HG02885 (cell line): ENCODE measurements around the gene SBF2.

Experiments used
- ATAC-seq: cut with Tn5 transposase; IDR thresholded peaks from one replicate; pipeline ENCODE4 v1.9.1; 2021; ENCODE audit warnings: mild to moderate bottlenecking; ENCODE audit not compliant: unreplicated experiment, poor library complexity

Gene SBF2

DNA sequence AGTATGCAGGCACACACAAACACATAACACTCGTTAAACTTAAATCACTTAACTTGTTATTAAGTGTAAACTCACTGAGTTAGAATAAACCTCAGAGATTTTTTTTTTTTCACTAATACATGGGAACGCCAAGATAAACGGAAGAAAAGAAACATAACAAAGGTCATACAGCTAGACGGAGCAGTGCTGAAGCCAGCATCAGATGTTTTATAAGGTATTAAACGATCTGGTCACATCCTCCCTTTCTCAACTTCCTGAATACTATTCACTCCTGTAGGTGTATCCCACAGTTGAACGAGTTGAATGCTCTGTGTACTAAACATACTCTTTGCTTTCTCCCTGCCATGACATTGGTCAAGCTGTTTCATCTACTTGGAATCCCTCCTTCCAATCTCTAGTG, 418.2 kb downstream of the SBF2 start:
- ATAC-seq: no peak

DNA sequence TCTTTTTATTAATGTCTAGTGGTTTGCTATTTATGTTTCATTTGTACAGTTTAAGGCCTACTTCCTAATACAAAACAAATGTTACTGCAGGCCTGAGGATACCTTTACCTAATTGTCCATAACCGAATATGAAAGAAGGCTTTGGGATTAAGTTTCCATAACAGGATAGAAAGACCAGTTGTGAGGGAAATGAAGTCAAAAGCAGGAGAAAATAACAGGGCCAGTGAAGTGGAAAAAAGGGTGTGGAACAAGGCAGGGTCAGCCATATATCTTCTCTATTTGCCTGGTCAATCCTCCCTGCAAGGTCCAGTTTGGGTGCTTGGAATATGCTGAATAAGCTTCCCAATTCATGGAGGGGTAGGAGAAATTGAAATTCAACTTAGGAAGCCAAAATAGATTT, 418.6 kb downstream of the SBF2 start:
- ATAC-seq: no peak

DNA sequence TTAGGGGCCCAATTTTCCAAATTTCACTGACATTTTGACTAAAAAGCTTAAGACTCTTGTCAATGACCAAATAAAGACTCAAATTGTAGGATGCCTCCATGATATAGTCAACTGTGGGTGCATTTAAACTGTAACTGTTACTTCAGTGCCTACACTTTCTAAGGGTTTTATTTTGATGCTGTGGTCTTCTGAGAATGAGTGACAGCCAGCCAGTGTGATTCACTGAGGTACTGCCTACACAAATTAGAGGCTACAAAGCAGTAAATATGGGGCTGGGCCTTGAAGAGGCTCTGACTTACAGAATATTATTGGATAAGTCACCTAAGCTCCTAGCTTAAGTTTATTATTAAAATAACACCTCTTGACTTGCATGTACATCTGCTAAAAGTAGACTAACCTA, 419.6 kb downstream of the SBF2 start:
- no peak for ATAC-seq

- ATAC-seq: no peak
Measured at GRCh38 chr11:9868641-9869040, 425.4 kb downstream of the SBF2 start.

DNA sequence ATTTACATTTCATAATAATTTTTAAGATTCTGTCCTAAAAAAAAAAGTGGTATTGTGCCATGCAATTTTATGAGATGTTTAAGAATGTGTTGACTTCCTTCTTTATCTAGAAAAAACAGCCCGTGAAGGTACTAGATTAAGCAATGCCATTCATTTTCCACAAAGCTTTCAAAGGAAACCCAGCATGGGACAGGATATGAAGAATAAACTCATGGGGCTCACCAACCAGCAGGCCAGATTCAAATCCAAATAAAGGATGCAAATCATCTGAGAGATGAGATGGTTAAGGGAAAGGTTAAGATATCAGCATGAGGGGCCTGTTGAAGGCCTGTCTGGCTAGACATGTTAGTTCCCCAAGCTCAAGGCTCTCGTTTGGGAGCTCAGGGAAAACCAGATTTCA, 431.0 kb downstream of the SBF2 start:
- ATAC-seq: no peak

GRCh38 chr11:9861860-9862725, 431.9 kb downstream of the SBF2 start:
- ATAC-seq: peak; percentile 93

- ATAC-seq: no peak
Measured at GRCh38 chr11:9859554-9860305, 434.3 kb downstream of the SBF2 start.

DNA sequence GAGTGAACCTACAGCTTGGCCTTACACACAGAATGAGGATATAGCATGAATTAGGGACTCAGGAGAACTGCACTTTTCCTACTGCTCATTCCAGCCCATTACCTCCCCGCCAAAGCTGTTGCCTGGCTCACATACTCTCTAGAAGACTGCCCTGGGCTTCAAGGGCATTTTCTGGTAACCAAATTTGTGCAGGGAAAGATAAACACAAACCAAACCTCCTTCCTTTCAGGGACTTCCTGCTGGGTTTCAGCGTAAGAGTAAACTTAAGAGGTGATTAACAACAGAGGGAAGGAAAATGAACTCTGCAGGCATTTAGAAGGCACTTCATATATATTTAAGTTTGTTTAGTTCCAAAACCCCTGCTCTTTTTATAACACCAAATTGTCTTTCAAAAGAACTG, 435.2 kb downstream of the SBF2 start:
- ATAC-seq: no peak

DNA sequence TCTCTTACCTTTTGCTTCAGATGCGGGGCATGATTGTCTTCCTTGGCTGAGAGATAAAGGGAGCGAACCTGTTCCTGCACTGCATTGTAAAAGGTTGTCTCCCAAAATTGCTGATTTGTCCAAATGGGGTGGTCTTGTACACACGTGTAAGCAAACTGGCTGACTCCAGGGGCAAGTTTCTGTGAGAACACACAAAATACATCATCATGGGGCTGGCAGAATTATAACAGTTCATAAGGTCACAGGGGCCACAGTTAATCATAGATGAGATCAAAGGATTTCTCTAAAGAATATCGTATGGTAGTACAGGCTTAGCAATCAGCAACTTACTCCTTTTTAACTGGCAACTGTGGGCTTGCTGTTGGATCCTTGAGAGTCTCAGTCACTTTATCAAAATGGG, 435.8 kb downstream of the SBF2 start:
- ATAC-seq: no peak

DNA sequence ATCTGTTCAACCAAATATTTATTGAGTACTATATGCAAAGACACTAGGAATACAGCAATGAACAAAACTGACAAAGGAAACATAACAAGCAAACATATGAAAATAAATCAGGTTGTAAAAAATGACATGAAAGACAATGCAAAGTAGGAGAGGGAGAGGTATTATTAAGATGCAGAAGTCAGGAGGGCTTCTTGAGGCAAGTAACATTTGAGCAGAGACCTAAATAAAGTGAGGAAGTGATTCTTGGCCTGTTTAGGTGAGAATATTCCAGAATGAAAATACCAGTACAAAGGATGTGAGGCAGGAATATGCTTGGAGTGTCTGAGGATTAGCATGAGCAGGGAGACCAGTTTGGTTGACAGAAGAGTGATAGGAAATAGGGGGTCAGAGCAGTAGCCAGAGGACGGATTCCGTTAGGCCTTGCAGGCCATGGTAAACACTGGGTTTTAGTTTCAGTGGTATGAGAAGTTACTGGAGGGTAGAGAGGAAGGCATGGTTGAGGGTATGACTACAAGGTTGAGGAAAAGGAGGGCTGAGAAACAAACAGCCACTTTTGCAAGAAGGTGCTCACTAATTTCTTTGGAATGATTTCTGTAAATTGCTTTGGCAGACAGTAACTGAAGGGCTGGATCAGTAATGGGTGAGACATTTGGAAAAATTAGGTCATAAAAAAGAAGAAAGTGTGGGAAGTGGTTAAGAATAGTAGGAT, 438.3 kb downstream of the SBF2 start:
- no peak for ATAC-seq

- ATAC-seq: no peak
Measured at GRCh38 chr11:9853929-9854552, 440.0 kb downstream of the SBF2 start.

DNA sequence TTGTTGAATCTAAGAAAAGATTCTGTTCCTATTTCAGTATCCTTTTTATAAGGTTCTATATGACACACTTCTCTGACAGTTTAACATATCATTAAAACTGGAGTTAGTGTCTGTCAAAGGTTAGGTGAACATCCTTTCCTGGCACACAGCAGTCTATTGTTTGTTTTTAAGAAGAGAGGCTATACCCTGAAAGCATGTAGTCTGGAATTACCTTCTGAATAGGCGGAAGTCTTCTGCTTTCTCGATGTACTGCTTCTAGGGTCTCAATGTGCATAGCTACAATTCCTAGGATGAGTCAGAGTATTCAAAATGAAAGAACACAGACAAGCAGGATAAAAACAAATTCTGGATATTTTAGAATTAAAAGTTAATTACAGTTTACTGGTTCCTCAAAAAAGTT, 441.6 kb downstream of the SBF2 start:
- ATAC-seq: no peak

DNA sequence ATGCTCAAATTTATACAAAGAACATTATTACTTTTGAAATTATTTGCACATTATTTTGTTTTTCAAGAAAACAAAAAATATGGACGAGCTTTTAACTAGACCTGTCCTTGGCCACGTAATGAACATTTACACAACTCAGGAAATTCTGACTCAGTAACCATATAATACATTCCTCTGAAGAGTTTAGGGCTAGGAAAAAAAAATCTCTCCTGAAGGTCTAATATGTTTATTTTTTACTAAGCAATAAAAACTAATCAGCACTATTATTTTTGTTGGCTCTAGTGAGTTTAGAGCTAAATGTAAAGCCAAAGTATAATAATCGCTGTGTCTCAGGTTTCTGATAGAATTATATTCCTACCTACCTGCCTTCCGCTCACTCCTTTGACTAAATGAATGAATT, 442.7 kb downstream of the SBF2 start:
- no peak for ATAC-seq

DNA sequence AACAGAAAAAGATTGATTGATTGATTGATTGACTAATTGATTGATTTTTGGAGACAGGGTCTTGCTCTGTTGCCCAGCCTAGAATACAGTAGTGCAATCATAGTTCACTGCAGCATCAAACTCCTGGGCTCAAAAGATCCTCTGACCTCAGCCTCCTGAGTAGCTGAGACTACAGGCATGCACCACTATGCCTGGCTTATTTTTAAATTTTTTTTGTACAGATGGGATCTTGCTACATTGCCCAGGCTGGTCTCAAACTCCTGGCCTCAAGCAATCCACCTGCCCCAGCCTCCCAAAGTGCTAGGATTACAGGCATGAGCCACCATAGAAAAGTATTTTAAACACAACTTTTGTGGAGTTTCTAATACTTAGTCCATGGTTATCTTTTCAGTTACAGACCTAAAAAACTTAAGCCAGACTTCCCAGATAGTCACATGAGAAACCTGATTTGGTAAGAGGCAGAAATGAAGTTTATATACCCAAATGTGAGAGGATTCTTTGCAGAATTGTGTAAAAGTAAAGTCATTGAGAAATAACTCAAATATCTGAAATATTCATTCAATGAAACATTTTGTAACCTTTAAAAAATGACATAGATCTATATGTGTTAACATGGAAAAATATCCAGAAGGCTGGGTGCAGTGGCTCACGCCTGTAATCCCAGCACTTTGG, 443.7 kb downstream of the SBF2 start:
- no peak for ATAC-seq

DNA sequence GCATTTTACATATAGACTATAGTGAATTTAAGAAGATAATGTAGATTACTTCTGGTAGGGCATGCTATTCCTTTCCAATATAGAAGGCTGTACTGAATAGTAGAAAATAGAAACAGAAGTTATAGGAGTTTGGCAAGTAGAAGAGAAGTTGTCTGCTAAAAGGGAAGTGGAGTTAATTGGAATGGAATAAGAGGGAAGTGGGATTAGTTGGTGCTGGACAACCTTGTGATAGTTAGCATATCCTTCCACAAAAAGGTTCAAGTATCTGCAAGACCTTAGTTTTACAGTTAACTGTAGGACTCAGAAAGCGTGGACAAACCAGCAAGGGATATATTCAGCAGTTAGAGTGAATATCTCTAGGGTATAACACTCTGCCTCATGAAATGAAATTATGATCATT, 444.6 kb downstream of the SBF2 start:
- no peak for ATAC-seq

DNA sequence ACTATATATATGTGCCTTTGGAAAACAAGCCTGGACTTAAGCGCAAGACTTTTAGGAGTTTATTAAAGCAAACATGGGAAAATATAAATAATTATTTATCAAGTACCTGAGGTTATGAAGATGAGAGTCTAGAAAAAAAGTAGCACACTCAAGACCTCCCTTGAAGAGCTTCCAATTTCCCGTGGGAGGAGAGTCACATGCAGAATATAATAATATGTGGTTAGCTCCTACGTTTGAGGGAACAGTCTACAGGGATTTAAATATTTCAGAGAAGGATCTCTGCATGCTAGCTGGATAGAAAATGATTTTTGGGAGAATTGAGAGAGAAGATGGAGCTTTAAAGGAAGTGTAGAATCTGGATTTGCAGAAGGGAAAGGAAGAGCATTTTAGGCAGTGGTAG, 446.4 kb downstream of the SBF2 start:
- no peak for ATAC-seq

DNA sequence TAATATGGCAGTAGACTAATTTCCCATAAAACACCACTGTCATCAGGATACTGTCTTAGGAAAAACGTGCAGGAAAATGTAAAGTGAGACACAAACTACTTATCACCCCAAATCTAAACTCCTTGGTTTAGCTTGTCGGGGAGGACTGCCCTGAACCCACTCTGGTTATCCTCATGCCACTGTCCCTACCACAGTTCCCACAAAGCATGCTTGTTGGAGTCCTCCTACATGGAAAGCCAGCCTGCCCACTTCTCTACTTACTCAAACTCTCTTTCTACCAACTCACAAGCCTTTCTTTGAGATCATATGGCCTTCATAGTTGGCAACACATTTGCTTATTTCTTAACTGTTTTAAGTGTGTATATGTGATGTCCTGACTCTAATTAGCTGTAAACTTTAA, 451.1 kb downstream of the SBF2 start:
- ATAC-seq: no peak

- no peak for ATAC-seq
Measured at GRCh38 chr11:9840460-9841004, 453.5 kb downstream of the SBF2 start.

DNA sequence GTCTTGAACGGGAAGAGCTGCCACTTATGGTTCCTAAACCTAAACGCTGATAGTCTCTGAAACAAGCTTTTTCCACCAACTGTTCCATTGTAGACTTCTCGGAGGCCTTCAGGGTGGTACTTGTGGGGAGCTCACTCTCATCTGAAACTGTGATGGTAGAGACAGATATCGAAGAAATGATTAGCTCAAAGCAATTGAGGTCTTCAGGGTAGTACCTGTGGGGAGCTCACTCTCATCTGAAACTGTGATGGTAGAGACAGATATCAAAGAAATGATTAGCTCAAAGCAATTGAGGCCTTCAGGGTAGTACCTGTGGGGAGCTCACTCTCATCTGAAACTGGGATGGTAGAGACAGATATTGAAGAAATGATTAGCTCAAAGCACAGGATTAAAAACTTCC, 454.5 kb downstream of the SBF2 start:
- peak; percentile 27 for ATAC-seq

DNA sequence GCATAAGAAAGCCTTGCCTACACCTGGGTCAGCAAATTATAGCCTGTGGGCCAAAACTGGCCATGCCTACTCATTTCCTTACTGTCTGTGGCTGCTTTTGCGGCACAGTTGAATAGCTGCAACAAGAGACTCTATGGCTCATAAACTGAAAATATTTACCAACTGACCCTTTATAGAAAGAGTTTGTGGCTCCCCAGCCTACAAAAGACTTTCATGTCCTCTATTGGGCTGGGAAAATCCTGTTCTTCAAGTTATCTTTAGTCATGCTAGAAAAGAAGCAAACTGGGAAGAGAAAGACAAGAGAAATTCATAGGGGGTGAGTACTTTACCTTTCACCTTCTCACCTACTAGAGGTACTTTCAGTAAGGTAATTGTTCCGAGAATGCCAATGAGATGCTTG, 455.1 kb downstream of the SBF2 start:
- peak; percentile 87 for ATAC-seq
